Measurements from ENCODE around the gene HAUS5.

Gene HAUS5

GRCh38 chr19:35571406-35571965 is 41.0 kb upstream of the HAUS5 start:
- no peak overlapping the region for H3K27ac ChIP-seq
- no peak for TF ChIP-seq CTCF (conservative IDR thresholded peaks at IDR 0.05)

GRCh38 chr19:35577918-35578317 is 34.6 kb upstream of the HAUS5 start:
- no peak for TF ChIP-seq CTCF (conservative IDR thresholded peaks at IDR 0.05)
- no peak overlapping the region for H3K27ac ChIP-seq

GRCh38 chr19:35578707-35579106 is 33.8 kb upstream of the HAUS5 start:
- TF ChIP-seq CTCF (conservative IDR thresholded peaks at IDR 0.05): no peak
- H3K27ac ChIP-seq: no peak overlapping the region

- TF ChIP-seq CTCF (conservative IDR thresholded peaks at IDR 0.05): no peak
Measured at GRCh38 chr19:35582760-35583159, 29.8 kb upstream of the HAUS5 start.

GRCh38 chr19:35585848-35586247 is 26.7 kb upstream of the HAUS5 start, which contains the start of gene PMIS2:
PMIS2 (plus strand) TSS chr19:35586173; CDS start chr19:35586260, 87 bp downstream.
- H3K27ac ChIP-seq: no peak within 1 kb of the TSS
- TF ChIP-seq CTCF (conservative IDR thresholded peaks at IDR 0.05): no peak

More at GRCh38 chr19:35582760-35583159, 29.8 kb upstream of the HAUS5 start:
- H3K27ac ChIP-seq: no peak overlapping the region

- no peak for TF ChIP-seq CTCF (conservative IDR thresholded peaks at IDR 0.05)
- no peak overlapping the region for H3K27ac ChIP-seq
Measured at GRCh38 chr19:35587321-35587720, 25.2 kb upstream of the HAUS5 start.

- no peak for TF ChIP-seq CTCF (conservative IDR thresholded peaks at IDR 0.05)
- H3K27ac ChIP-seq: no peak overlapping the region
Measured at GRCh38 chr19:35590875-35591274, 21.7 kb upstream of the HAUS5 start.
